ENCODE measurements around the gene PDCD1.

PDCD1 gene

GRCh38 chr2:241867776-241868420 lies 9.2 kb upstream of the PDCD1 start:
- Mint-ChIP-seq H3K9me3 (peaks cover 8% of the 10 kb centered on the region), H3K36me3 (peaks cover 4% of the 10 kb centered on the region), H3K4me1 (peaks cover 42% of the 10 kb centered on the region), H3K27me3 (peaks cover 82% of the 10 kb centered on the region), H3K27ac (no peak overlapping the region), H3K4me3 (no peak overlapping the region)
- DNase-seq, result peak; percentile 45
- CTCF ChIA-PET, result interaction anchor here (0.5 to 1.9 kb wide), 9 partner anchors 8 to 954 kb away, joined by 3 to 15 read pairs (median 3); partner anchors contain the start of gene ING5

- no peak for DNase-seq
- no peak overlapping the region for H3K27ac Mint-ChIP-seq
- peaks cover 79% of the 10 kb centered on the region for H3K27me3 Mint-ChIP-seq
- peaks cover 45% of the 10 kb centered on the region for H3K4me1 Mint-ChIP-seq
- peaks cover 8% of the 10 kb centered on the region for H3K9me3 Mint-ChIP-seq
- CTCF ChIA-PET, result interaction anchor here (1.0 to 1.1 kb wide), 4 partner anchors 8 to 953 kb away, joined by 3 to 5 read pairs (median 3); no protein-coding TSS in a partner anchor
- H3K4me3 Mint-ChIP-seq, result no peak overlapping the region
- H3K36me3 Mint-ChIP-seq, result peaks cover 4% of the 10 kb centered on the region
Observed at GRCh38 chr2:241866790-241867645, 8.3 kb upstream of the PDCD1 start.

DNA sequence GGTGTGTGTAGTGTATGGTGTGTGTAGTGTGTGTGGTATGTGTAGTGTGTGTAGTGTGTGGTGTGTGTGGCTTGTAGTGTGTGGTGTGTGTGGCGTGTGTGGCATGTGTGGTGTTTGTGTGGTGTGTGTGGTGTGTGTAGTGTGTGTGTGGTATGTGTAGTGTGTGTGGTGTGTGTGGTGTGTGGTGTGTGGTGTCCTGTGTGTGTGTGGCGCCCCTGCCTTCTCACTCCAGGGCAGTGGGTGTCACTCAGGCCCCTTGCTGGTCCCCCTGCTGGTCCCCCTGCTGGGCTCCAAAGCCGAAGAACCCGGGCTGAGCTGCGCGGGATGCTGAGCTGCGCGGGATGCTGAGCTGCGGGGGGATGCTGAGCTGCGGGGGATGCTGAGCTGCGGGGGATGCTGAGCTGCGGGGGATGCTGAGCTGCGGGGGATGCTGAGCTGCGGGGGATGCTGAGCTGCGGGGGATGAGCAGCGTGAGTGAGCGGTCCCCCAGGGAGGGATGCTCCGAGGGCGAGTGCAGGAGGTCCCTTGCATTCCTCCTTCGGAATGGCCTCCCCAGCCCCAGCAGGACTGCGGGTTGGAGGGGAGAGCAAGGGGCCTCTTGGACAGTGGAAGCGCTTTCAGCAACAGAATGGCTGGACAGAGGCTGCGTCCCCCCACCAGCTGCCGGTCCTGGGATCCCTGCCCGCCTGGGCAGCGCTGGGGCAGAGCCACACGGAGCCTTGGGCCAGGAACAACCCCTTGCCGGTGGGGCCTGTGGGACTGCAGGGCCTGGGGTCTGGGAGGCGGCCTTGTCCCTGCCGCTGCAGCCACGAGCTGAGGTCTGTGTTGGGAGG lies 7.5 kb upstream of the PDCD1 start:
- peak; percentile 53 for DNase-seq
- CTCF ChIA-PET, result interaction anchor here (1.0 to 1.1 kb wide), 2 partner anchors 9 to 28 kb away, joined by 3 to 5 read pairs; no protein-coding TSS in a partner anchor
- Mint-ChIP-seq H3K36me3 (peaks cover 4% of the 10 kb centered on the region), H3K27ac (no peak overlapping the region), H3K4me3 (no peak overlapping the region), H3K4me1 (peaks cover 50% of the 10 kb centered on the region), H3K27me3 (peaks cover 81% of the 10 kb centered on the region), H3K9me3 (peaks cover 8% of the 10 kb centered on the region)

DNA sequence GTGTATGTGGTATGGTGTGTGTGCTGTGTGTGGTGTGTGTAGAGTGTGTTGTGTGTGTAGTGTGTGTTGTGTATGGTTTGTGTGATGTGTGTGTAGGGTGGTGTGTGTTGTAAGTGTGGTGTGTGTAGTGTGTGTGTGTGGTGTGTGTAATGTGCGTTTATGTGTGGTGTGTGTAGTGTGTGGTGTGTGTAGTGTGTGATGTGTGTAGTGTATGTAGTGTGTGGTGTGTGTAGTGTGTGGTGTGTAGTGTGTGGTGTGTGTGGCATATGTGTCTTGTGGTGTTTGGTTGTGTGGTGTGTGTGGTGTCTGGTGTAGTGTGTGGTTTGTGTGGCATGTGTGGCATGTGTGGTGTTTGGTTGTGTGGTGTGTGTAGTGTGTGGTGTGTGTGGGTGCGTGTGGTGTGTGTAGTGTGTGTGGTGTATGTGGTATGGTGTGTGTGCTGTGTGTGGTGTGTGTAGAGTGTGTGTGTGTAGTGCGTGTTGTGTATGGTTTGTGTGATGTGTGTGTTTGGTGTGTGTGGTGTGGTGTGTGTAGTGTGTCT lies 6.8 kb upstream of the PDCD1 start:
- peak overlapping the region; percentile 49 for H3K27ac Mint-ChIP-seq
- CTCF ChIA-PET, result no interaction called here
- peaks cover 4% of the 10 kb centered on the region for H3K36me3 Mint-ChIP-seq
- H3K4me1 Mint-ChIP-seq, result peaks cover 54% of the 10 kb centered on the region
- H3K9me3 Mint-ChIP-seq, result peaks cover 8% of the 10 kb centered on the region
- H3K4me3 Mint-ChIP-seq, result peak overlapping the region; percentile 2
- no peak for DNase-seq
- peaks cover 79% of the 10 kb centered on the region for H3K27me3 Mint-ChIP-seq

DNA sequence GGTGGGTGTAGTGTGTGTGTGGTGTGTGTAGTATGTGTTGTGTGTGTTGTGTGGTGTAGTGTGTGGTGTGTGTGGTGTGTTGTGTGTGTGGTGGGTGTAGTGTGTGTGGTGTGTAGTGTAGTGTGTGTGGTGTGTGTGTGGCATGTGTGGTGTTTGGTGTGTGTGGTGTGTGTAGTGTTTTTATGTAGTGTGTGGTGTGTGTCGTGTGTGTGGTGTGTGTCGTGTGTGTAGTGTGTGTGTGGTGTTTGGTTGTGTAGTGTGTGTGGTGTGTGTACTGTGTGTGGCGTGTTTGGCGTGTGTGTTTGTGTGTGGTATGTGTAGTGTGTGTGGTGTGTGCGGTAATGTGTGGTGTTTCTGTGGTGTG lies 6.1 kb upstream of the PDCD1 start:
- Mint-ChIP-seq H3K4me3 (no peak overlapping the region), H3K4me1 (peaks cover 59% of the 10 kb centered on the region), H3K9me3 (peaks cover 8% of the 10 kb centered on the region), H3K36me3 (peaks cover 4% of the 10 kb centered on the region), H3K27me3 (peaks cover 82% of the 10 kb centered on the region), H3K27ac (no peak overlapping the region)
- CTCF ChIA-PET, result no interaction called here
- DNase-seq, result no peak

GRCh38 chr2:241864168-241864849 lies 5.6 kb upstream of the PDCD1 start:
- peak overlapping the region; percentile 61 for H3K27ac Mint-ChIP-seq
- no peak for DNase-seq
- peaks cover 4% of the 10 kb centered on the region for H3K36me3 Mint-ChIP-seq
- CTCF ChIA-PET, result no interaction called here
- H3K4me1 Mint-ChIP-seq, result peaks cover 65% of the 10 kb centered on the region
- peaks cover 79% of the 10 kb centered on the region for H3K27me3 Mint-ChIP-seq
- peak overlapping the region; percentile 0 for H3K4me3 Mint-ChIP-seq
- H3K9me3 Mint-ChIP-seq, result peaks cover 8% of the 10 kb centered on the region

- H3K36me3 Mint-ChIP-seq, result peaks cover 4% of the 10 kb centered on the region
- CTCF ChIA-PET, result no interaction called here
- peak overlapping the region; percentile 41 for H3K4me3 Mint-ChIP-seq
- H3K27ac Mint-ChIP-seq, result peak overlapping the region; percentile 43
- H3K4me1 Mint-ChIP-seq, result peaks cover 61% of the 10 kb centered on the region
- H3K27me3 Mint-ChIP-seq, result peaks cover 74% of the 10 kb centered on the region
- peaks cover 8% of the 10 kb centered on the region for H3K9me3 Mint-ChIP-seq
- DNase-seq, result peak; percentile 63
Observed at GRCh38 chr2:241863536-241863954, 4.9 kb upstream of the PDCD1 start.

DNA sequence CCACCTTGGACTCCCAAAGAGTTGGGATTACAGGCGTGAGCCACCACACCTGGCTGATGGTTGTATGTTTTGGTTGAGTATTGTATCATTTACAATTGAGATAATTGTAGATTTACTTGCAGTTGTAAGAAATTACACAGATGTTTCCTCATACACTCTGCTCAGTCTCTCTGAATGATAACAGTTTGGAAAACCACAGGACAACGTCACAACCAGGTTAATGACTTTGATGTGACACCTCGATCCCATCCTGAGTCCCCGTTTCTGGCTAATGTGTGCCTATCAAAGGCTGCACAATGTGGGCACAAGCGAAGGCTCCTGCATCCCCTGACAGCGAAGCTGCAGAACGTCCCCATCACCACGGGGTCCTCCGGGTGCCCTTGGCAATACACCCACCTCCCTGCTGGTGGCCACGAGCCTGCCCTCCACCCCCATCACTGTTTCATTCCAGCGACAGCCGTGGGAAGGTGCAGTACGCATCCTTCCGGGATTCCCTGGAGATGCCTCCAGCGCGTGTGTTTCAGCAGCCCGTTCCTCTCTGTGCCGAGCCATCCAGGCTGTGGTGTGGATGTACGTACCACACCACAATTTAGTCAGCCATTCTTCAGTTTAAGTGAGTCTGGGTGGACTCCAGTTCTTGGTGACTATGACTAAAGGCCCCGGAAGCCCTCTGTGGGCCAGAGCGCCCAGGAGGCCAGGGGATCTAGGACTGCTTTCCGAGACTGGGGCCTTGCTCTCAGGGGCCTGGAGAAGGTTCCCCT lies 4.3 kb upstream of the PDCD1 start:
- Mint-ChIP-seq H3K4me1 (peaks cover 58% of the 10 kb centered on the region), H3K36me3 (peaks cover 4% of the 10 kb centered on the region), H3K27me3 (peaks cover 68% of the 10 kb centered on the region), H3K4me3 (peak overlapping the region; percentile 41), H3K27ac (peak overlapping the region; percentile 43), H3K9me3 (peaks cover 8% of the 10 kb centered on the region)
- CTCF ChIA-PET, result no interaction called here
- no peak for DNase-seq

GRCh38 chr2:241862093-241862492 lies 3.4 kb upstream of the PDCD1 start:
- Mint-ChIP-seq H3K27ac (no peak overlapping the region), H3K4me3 (no peak overlapping the region), H3K36me3 (peaks cover 4% of the 10 kb centered on the region), H3K27me3 (peaks cover 59% of the 10 kb centered on the region), H3K9me3 (peaks cover 8% of the 10 kb centered on the region), H3K4me1 (peaks cover 56% of the 10 kb centered on the region)
- CTCF ChIA-PET, result no interaction called here
- DNase-seq, result no peak

DNA sequence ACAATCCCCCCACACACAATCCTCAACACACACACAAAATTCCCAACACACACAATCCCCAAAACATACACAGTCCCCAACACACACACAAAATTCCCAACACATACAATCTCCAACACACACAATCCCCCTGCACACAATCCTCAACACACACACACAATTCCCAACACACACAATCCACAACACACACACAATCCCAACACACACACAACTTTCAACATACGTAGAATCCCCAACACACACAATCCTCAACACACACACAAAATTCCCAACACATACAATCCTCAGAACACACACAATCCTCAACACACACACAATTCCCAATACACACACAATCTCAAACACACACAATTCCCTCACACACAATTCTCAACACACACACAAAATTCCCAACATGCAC lies 2.6 kb upstream of the PDCD1 start:
- CTCF ChIA-PET, result no interaction called here
- peaks cover 4% of the 10 kb centered on the region for H3K36me3 Mint-ChIP-seq
- peak overlapping the region; percentile 59 for H3K27ac Mint-ChIP-seq
- peaks cover 56% of the 10 kb centered on the region for H3K4me1 Mint-ChIP-seq
- DNase-seq, result no peak
- no peak overlapping the region for H3K4me3 Mint-ChIP-seq
- peaks cover 51% of the 10 kb centered on the region for H3K27me3 Mint-ChIP-seq
- H3K9me3 Mint-ChIP-seq, result peaks cover 8% of the 10 kb centered on the region

- H3K4me1 Mint-ChIP-seq, result peaks cover 52% of the 10 kb centered on the region
Observed at GRCh38 chr2:241860184-241861078, 1.7 kb upstream of the PDCD1 start.

More at GRCh38 chr2:241860184-241861078, 1.7 kb upstream of the PDCD1 start:
- H3K36me3 Mint-ChIP-seq, result peaks cover 4% of the 10 kb centered on the region
- H3K9me3 Mint-ChIP-seq, result peaks cover 8% of the 10 kb centered on the region
- CTCF ChIA-PET, result interaction anchor here (0.9 to 1.6 kb wide), 5 partner anchors 8 to 159 kb away, joined by 3 to 9 read pairs (median 5); partner anchors contain the start of gene ING5
- H3K27ac Mint-ChIP-seq, result no peak overlapping the region
- no peak for DNase-seq
- peaks cover 43% of the 10 kb centered on the region for H3K27me3 Mint-ChIP-seq
- no peak overlapping the region for H3K4me3 Mint-ChIP-seq

Data from activated naive CD4-positive, alpha-beta T cell treated with anti-CD3 and anti-CD28 coated beads, Interleukin-2, amount 10 ng/mL, durations not matched to agents 7 days and 5 days (primary cell).